Uterus (tissue), 4 donors: ENCODE measurements around the gene ADAD2. TPM values are rescaled to one million over a fixed set of nuclear protein-coding genes. Genes with fewer than 3 reads are reported as not detected.
"Not testable (repeated sequence)": the region's sequence is repeated elsewhere in the genome, so short reads cannot be mapped to it uniquely, and the experiment has no call there.

ENCODE experiments used
- DNase-seq, 2 donors: peaks; one replicate each; pipeline ENCODE4 v3.0.0-alpha.2; 2019 to 2020
- H3K27ac ChIP-seq, 2 donors: fragments of 200-600 bp; sonication (generic); 1 replicate in 1 of 2; 2 replicates in 1 of 2; pipeline ENCODE4 v1.5.1; 2016 to 2018
- H3K27me3 ChIP-seq, 2 donors: fragments of 200-600 bp; sonication (generic); one replicate each; pipeline ENCODE4 v1.5.1; 2018 to 2019; ENCODE audit warnings: control low read depth in 1 of 2
- H3K36me3 ChIP-seq, 2 donors: fragments of 200-600 bp; sonication (generic); one replicate each; pipeline ENCODE4 v1.5.1; 2019; ENCODE audit warnings: control low read depth in 1 of 2
- H3K4me1 ChIP-seq, 2 donors: fragments of 200-600 bp; sonication (generic); one replicate each; pipeline ENCODE4 v1.5.1; 2018 to 2019; ENCODE audit warnings: control low read depth in 1 of 2
- H3K4me3 ChIP-seq, 2 donors: fragments of 200-600 bp; sonication (generic); 1 replicate in 1 of 2; 2 replicates in 1 of 2; pipeline ENCODE4 v1.5.1; 2018 to 2019; ENCODE audit warnings: mild to moderate bottlenecking in 1 of 2
- H3K9me3 ChIP-seq, 2 donors: fragments of 200-600 bp; sonication (generic); one replicate each; pipeline ENCODE4 v1.5.1; 2019; ENCODE audit warnings: control low read depth in 1 of 2
- POLR2A ChIP-seq, 2 donors: fragments of 450-650 bp; IDR thresholded peaks; one replicate each; pipeline ENCODE4 v1.6.1; 2016; ENCODE audit warnings: antibody characterized with exemption in 2 of 2, mild to moderate bottlenecking in 1 of 2, moderate library complexity in 1 of 2
- intact Hi-C: fragments of 100-400 bp; cut with DNase I; formaldehyde crosslinking; loops from one replicate; pipeline ENCODE4 v1.15.1; 2023; ENCODE audit warnings: low total_unique reads
- total RNA-seq, 4 donors: library from RNA; depleted of rRNA in 3 of 4; stranded (reverse); fragments of >200 nt in 3 of 4; gene quantifications; one replicate each; pipeline versions ENCODE4 v1.1.0 to v1.2.4, GENCODE V29; 2014 to 2023
- TF ChIP-seq, protein P1 (sequence below), 4 experiments: fragments of 200-600 bp in 2 of 4; fragments of 450-650 bp in 2 of 4; sonication (generic) in 2 of 4; IDR thresholded peaks; one replicate each; pipeline ENCODE4 v1.5.1; 2016 to 2019; ENCODE audit warnings: antibody characterized with exemption in 4 of 4, mild to moderate bottlenecking in 2 of 4, moderate library complexity in 1 of 4
- donor health status: DM: yes; HTN: yes; CAD: no.

ADAD2 gene
- total RNA-seq, 4 donors from 2014 or later, result 0.21 to 1.0 (median 0.88) TPM; not detected in 1

DNA sequence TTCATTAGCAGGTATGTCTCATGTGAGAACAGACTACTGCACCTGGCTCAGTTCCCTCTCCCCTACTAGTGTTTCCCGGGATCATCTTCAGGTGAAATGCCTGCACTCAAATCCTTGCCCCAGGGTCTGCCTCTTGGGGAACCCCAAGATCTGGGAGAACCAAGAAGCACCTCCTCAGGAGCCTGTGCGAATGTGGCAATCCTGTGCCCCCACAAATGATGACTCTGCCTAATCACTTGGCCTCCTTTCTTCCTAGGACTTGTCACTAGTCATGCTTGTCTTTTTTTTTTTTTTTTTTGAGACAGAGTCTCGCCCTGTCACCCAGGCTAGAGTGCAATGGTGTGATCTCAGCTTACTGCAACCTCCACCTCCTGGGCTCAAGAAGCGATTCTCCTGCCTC is 21.7 kb downstream of the ADAD2 start:
- Histone ChIP-seq H3K27ac (no peak overlapping the region), H3K4me1 (no peaks in the 10 kb centered on the region), H3K27me3 (no peaks in the 10 kb centered on the region), H3K36me3 (no peaks in the 10 kb centered on the region), H3K9me3 (no peaks in the 10 kb centered on the region), H3K4me3 (no peak overlapping the region)
- intact Hi-C loops, result no loop called here
- TF ChIP-seq POLR2A (IDR thresholded peaks at IDR 0.05), result no peak
- TF ChIP-seq, protein P1, sequence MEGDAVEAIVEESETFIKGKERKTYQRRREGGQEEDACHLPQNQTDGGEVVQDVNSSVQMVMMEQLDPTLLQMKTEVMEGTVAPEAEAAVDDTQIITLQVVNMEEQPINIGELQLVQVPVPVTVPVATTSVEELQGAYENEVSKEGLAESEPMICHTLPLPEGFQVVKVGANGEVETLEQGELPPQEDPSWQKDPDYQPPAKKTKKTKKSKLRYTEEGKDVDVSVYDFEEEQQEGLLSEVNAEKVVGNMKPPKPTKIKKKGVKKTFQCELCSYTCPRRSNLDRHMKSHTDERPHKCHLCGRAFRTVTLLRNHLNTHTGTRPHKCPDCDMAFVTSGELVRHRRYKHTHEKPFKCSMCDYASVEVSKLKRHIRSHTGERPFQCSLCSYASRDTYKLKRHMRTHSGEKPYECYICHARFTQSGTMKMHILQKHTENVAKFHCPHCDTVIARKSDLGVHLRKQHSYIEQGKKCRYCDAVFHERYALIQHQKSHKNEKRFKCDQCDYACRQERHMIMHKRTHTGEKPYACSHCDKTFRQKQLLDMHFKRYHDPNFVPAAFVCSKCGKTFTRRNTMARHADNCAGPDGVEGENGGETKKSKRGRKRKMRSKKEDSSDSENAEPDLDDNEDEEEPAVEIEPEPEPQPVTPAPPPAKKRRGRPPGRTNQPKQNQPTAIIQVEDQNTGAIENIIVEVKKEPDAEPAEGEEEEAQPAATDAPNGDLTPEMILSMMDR (IDR thresholded peaks at IDR 0.05), result no peak
- no peak for DNase-seq

DNA sequence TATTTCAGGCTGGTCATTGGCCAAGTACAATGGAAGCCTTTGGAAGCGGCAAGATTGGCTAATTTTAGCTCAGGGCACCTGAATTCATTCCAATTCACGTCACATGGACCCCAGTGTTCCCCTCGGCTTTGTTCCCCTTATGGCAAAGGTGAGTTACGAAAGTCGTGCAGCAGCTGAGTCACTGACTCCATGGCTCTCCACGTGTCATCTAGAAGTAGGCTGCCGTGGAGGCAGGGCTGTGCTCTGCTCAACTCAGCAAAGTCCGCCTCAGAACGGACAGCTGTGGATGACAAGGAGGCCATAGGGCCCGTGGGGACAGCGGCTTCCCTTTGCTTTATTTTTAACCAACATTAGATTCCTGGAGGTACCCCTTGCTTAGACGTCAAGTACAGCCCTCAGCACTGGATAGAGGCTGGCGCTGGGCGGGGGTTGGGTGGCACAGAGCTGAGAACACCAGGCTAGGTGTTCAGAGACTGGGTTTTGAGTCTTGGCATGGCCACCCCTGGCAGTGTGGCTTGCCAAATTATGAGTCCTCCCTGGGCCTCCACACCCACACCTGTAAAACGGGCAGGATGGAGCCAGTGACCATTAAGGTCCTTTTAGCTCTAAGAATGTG is 23.6 kb downstream of the ADAD2 start:
- TF ChIP-seq POLR2A (IDR thresholded peaks at IDR 0.05), result no peak
- TF ChIP-seq, protein P1 (IDR thresholded peaks at IDR 0.05), result no peak
- Histone ChIP-seq H3K36me3 (no peaks in the 10 kb centered on the region), H3K4me3 (no peak overlapping the region), H3K27me3 (no peaks in the 10 kb centered on the region), H3K4me1 (no peaks in the 10 kb centered on the region), H3K27ac (no peak overlapping the region), H3K9me3 (no peaks in the 10 kb centered on the region)
- no peak for DNase-seq
- intact Hi-C loops, result no loop called here

DNA sequence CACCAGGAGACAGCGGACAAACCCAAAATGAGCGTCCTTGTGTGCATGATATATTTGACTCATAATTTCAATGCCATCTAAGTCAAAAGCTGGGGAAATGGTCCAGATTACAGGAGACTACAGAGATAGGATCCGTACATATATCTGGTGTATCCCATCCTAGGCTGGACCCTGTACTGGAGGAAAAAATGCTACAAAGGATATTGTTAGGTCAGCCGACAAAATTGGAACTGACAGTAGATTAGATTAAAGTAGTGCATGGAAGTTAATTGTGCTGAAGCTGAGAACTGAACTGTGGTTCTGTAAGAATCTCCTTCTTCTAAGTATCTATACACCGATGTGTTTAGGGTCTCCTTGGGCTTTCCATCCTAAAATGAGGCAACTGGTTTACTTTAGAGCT is 24.6 kb downstream of the ADAD2 start:
- intact Hi-C loops, result no loop called here

DNA sequence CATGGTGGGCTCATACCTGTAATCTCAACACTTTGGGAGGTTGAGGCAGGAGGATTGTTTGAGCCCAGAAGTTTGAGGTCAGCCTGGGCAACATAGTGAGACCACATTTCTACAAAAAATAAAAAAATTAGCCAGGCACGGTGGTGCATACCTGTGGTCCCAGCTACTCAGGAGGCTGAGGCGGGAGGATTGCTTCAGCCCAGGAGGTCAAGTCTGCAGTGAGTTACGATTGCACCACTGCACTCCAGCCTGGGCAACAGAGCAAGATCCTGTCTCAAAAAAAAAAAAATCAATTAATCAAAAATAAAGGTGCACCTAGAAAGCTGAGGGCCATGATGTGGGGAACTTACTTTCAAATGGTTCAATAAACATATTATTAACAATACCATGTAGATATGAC is 25.2 kb downstream of the ADAD2 start:
- H3K27ac ChIP-seq, H3K4me1 ChIP-seq, H3K27me3 ChIP-seq, H3K4me3 ChIP-seq, DNase-seq, H3K9me3 ChIP-seq, H3K36me3 ChIP-seq, intact Hi-C loops: not testable (repeated sequence)

More for the DNA sequence above, 24.6 kb downstream of the ADAD2 start:
- Histone ChIP-seq H3K9me3 (no peaks in the 10 kb centered on the region), H3K4me1 (no peaks in the 10 kb centered on the region), H3K4me3 (no peak overlapping the region), H3K27ac (no peak overlapping the region), H3K36me3 (no peaks in the 10 kb centered on the region), H3K27me3 (no peaks in the 10 kb centered on the region)
- no peak for DNase-seq
- TF ChIP-seq, protein P1 (IDR thresholded peaks at IDR 0.05), result no peak
- no peak for TF ChIP-seq POLR2A (IDR thresholded peaks at IDR 0.05)

DNA sequence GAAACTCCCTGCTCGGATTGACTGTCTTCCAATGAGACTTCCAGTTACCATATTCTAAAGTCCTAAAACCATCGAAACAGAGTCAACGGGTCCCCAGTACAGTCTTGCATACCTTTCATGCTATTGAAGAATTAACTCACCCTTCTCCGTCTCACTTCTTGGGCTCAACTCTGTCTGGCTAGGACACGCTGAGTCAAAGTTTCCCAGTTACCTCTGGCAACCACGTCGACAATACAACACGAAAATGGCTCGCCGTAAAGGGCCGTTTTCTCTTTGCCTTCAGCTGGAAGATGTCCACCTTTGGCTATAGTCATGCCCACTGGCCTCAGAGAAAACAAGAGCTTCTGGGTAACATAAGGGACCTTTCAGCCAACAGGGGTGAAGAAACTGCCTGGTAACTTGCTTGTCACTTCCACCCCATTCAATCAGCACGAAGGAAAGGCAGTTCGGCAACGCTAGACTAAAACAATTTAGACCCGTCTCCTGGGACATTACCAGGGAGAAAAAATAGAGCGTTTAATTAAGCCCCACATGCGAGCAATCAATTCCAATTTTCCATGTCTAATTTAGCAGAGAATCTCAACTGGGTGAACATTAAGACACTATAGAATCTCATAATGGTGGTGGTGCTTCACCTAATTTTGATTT is 27.3 kb downstream of the ADAD2 start:
- Histone ChIP-seq H3K4me1 (no peaks in the 10 kb centered on the region), H3K4me3 (no peak overlapping the region), H3K9me3 (no peaks in the 10 kb centered on the region), H3K36me3 (no peaks in the 10 kb centered on the region), H3K27me3 (no peaks in the 10 kb centered on the region), H3K27ac (no peak overlapping the region)
- intact Hi-C loops, result no loop called here
- DNase-seq, result no peak
- no peak for TF ChIP-seq POLR2A (IDR thresholded peaks at IDR 0.05)
- TF ChIP-seq, protein P1 (IDR thresholded peaks at IDR 0.05), result no peak
